ENCODE results near the gene CARM1.
"Not testable (repeated sequence)": the region's sequence is repeated elsewhere in the genome, so short reads cannot be mapped to it uniquely, and the experiment has no call there.

The CARM1 gene

GRCh38 chr19:10923260-10924112 lies 52.1 kb downstream of the CARM1 start:
- H3K4me1 ChIP-seq (ENCODE audit: insufficient read depth, low read length) = peaks cover 7% of the 10 kb centered on the region
- H3K36me3 ChIP-seq (ENCODE audit: insufficient read depth, low read length) = peaks cover 43% of the 10 kb centered on the region
- no peak overlapping the region for H3K4me3 ChIP-seq (ENCODE audit: low read length)
- no peak overlapping the region for H2AFZ ChIP-seq (ENCODE audit: low read depth, low read length)
- H3K27me3 ChIP-seq (ENCODE audit: insufficient read depth, low read length) = no peaks in the 10 kb centered on the region
- no peaks in the 10 kb centered on the region for H3K9me3 ChIP-seq (ENCODE audit: low read length)

- Histone ChIP-seq H2AFZ (ENCODE audit: low read depth, low read length) (no peak overlapping the region), H3K4me3 (ENCODE audit: low read length) (no peak overlapping the region), H3K4me1 (ENCODE audit: insufficient read depth, low read length) (peaks cover 11% of the 10 kb centered on the region), H3K36me3 (ENCODE audit: insufficient read depth, low read length) (peaks cover 37% of the 10 kb centered on the region), H3K27me3 (ENCODE audit: insufficient read depth, low read length) (no peaks in the 10 kb centered on the region), H3K9me3 (ENCODE audit: low read length) (no peaks in the 10 kb centered on the region)
Measured at GRCh38 chr19:10924597-10924996, 53.2 kb downstream of the CARM1 start.

GRCh38 chr19:10927730-10928562 lies 56.6 kb downstream of the CARM1 start:
- H3K9me3 ChIP-seq (ENCODE audit: low read length) = no peaks in the 10 kb centered on the region
- H3K27me3 ChIP-seq (ENCODE audit: insufficient read depth, low read length) = no peaks in the 10 kb centered on the region
- H3K4me1 ChIP-seq (ENCODE audit: insufficient read depth, low read length) = peaks cover 17% of the 10 kb centered on the region
- peak overlapping the region; percentile 68 for H3K4me3 ChIP-seq (ENCODE audit: low read length)
- H2AFZ ChIP-seq (ENCODE audit: low read depth, low read length) = peak overlapping the region; percentile 60
- H3K36me3 ChIP-seq (ENCODE audit: insufficient read depth, low read length) = peaks cover 25% of the 10 kb centered on the region

GRCh38 chr19:10928563-10929401 lies 57.4 kb downstream of the CARM1 start, which contains the start of the genes TIMM29 and YIPF2:
Gene TIMM29 (plus strand): TSS chr19:10928811. CDS start chr19:10928823, 12 bp downstream.
Gene YIPF2 (minus strand): TSS chr19:10928639. CDS start chr19:10928410, 229 bp downstream.
- Histone ChIP-seq H3K27me3 (ENCODE audit: insufficient read depth, low read length) (no peaks in the 10 kb centered on the region), H3K9me3 (ENCODE audit: low read length) (no peaks in the 10 kb centered on the region), H2AFZ (ENCODE audit: low read depth, low read length) (peak within 1 kb of the TSS; percentile 60), H3K4me3 (ENCODE audit: low read length) (peak within 1 kb of the TSS; percentile 68), H3K4me1 (ENCODE audit: insufficient read depth, low read length) (peaks cover 17% of the 10 kb centered on the region), H3K36me3 (ENCODE audit: insufficient read depth, low read length) (peaks cover 23% of the 10 kb centered on the region)

GRCh38 chr19:10929402-10929794 lies 58.0 kb downstream of the CARM1 start:
- Histone ChIP-seq H3K9me3 (ENCODE audit: low read length) (no peaks in the 10 kb centered on the region), H3K27me3 (ENCODE audit: insufficient read depth, low read length) (no peaks in the 10 kb centered on the region), H3K4me1 (ENCODE audit: insufficient read depth, low read length) (peaks cover 17% of the 10 kb centered on the region), H3K4me3 (ENCODE audit: low read length) (peak overlapping the region; percentile 68), H3K36me3 (ENCODE audit: insufficient read depth, low read length) (peaks cover 20% of the 10 kb centered on the region), H2AFZ (ENCODE audit: low read depth, low read length) (no peak overlapping the region)

GRCh38 chr19:10935371-10936059 lies 64.2 kb downstream of the CARM1 start:
- Histone ChIP-seq H3K9me3 (ENCODE audit: low read length) (no peaks in the 10 kb centered on the region), H3K4me3 (ENCODE audit: low read length) (no peak overlapping the region), H3K36me3 (ENCODE audit: insufficient read depth, low read length) (peaks cover 13% of the 10 kb centered on the region), H3K27me3 (ENCODE audit: insufficient read depth, low read length) (no peaks in the 10 kb centered on the region), H3K4me1 (ENCODE audit: insufficient read depth, low read length) (peaks cover 4% of the 10 kb centered on the region), H2AFZ (ENCODE audit: low read depth, low read length) (no peak overlapping the region)

GRCh38 chr19:10936661-10937084 lies 65.3 kb downstream of the CARM1 start:
- Histone ChIP-seq H3K27me3 (ENCODE audit: insufficient read depth, low read length) (no peaks in the 10 kb centered on the region), H3K4me3 (ENCODE audit: low read length) (no peak overlapping the region), H3K36me3 (ENCODE audit: insufficient read depth, low read length) (peaks cover 9% of the 10 kb centered on the region), H2AFZ (ENCODE audit: low read depth, low read length) (peak overlapping the region; percentile 84), H3K4me1 (ENCODE audit: insufficient read depth, low read length) (peaks cover 4% of the 10 kb centered on the region), H3K9me3 (ENCODE audit: low read length) (no peaks in the 10 kb centered on the region)

GRCh38 chr19:10941649-10942048 lies 70.3 kb downstream of the CARM1 start:
- H3K9me3 ChIP-seq (ENCODE audit: low read length); H3K27me3 ChIP-seq (ENCODE audit: insufficient read depth, low read length); H3K4me3 ChIP-seq (ENCODE audit: low read length); H3K4me1 ChIP-seq (ENCODE audit: insufficient read depth, low read length); H3K36me3 ChIP-seq (ENCODE audit: insufficient read depth, low read length); H2AFZ ChIP-seq (ENCODE audit: low read depth, low read length): not testable (repeated sequence)

- not testable (repeated sequence) for H3K9me3 ChIP-seq (ENCODE audit: low read length); H3K36me3 ChIP-seq (ENCODE audit: insufficient read depth, low read length); H3K4me1 ChIP-seq (ENCODE audit: insufficient read depth, low read length); H3K4me3 ChIP-seq (ENCODE audit: low read length); H3K27me3 ChIP-seq (ENCODE audit: insufficient read depth, low read length); H2AFZ ChIP-seq (ENCODE audit: low read depth, low read length)
Measured at GRCh38 chr19:10943412-10943811, 72.1 kb downstream of the CARM1 start.

- H3K27me3 ChIP-seq (ENCODE audit: insufficient read depth, low read length) = no peaks in the 10 kb centered on the region
- H3K36me3 ChIP-seq (ENCODE audit: insufficient read depth, low read length) = no peaks in the 10 kb centered on the region
- H3K4me1 ChIP-seq (ENCODE audit: insufficient read depth, low read length) = no peaks in the 10 kb centered on the region
- H3K9me3 ChIP-seq (ENCODE audit: low read length) = no peaks in the 10 kb centered on the region
- no peak overlapping the region for H2AFZ ChIP-seq (ENCODE audit: low read depth, low read length)
- H3K4me3 ChIP-seq (ENCODE audit: low read length) = no peak overlapping the region
Measured at GRCh38 chr19:10945264-10945663, 73.9 kb downstream of the CARM1 start.

GRCh38 chr19:10946958-10947657 lies 75.8 kb downstream of the CARM1 start:
- Histone ChIP-seq H3K9me3 (ENCODE audit: low read length) (no peaks in the 10 kb centered on the region), H3K4me1 (ENCODE audit: insufficient read depth, low read length) (no peaks in the 10 kb centered on the region), H3K4me3 (ENCODE audit: low read length) (no peak overlapping the region), H2AFZ (ENCODE audit: low read depth, low read length) (no peak overlapping the region), H3K36me3 (ENCODE audit: insufficient read depth, low read length) (no peaks in the 10 kb centered on the region), H3K27me3 (ENCODE audit: insufficient read depth, low read length) (no peaks in the 10 kb centered on the region)

GRCh38 chr19:10952809-10953208 lies 81.5 kb downstream of the CARM1 start:
- H3K4me1 ChIP-seq (ENCODE audit: insufficient read depth, low read length) = no peaks in the 10 kb centered on the region
- no peaks in the 10 kb centered on the region for H3K27me3 ChIP-seq (ENCODE audit: insufficient read depth, low read length)
- no peaks in the 10 kb centered on the region for H3K36me3 ChIP-seq (ENCODE audit: insufficient read depth, low read length)
- H3K9me3 ChIP-seq (ENCODE audit: low read length) = no peaks in the 10 kb centered on the region
- H2AFZ ChIP-seq (ENCODE audit: low read depth, low read length) = no peak overlapping the region
- H3K4me3 ChIP-seq (ENCODE audit: low read length) = no peak overlapping the region

All from neuron (in vitro differentiated cells).